Epidermal melanocyte (primary cell): ENCODE results near the gene PWP1.
"Not testable (repeated sequence)": the region's sequence is repeated elsewhere in the genome, so short reads cannot be mapped to it uniquely, and the experiment has no call there.

Source experiments
- DNase-seq: peaks from one replicate; pipeline ENCODE4 v3.0.0; 2011; ENCODE audit warnings: low spot score; ENCODE audit not compliant: insufficient read length

Gene PWP1

DNA sequence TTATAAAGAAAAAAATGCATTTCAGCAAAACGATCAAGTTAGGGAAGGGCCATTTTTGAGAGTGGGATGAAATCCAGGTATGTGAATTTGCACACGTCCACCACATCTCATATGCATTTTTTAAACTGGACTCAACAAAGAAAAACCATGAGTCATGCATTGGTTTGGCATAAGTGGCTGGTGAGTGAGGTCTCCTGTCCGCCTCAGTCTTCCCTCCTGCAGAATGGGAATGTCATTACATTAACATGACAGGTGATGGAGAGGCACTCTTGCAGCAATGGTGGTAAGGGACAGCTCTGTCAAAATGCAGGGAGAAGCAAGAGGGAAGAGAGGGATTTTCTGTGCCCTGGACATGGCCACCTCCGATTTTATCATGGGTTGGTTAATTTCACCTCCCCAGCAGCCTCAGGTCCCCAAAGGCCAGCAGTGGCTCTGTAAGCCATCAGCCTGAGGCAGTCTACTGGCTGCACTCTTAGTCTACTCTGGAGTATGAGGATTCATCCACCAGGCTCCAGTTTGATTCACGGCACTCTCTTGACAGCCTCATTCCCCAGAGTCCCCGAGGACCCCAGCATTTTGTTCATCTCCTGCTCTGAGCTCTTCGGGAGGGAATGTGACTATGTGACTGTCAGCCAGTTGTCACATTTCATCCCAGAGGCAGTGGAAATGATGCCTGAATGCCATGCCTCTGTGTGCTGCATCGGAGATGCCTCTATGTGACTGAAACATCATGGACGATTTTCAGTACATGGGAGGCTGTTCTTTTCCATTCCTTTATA, 17.1 kb upstream of the PWP1 start:
- DNase-seq = no peak

DNA sequence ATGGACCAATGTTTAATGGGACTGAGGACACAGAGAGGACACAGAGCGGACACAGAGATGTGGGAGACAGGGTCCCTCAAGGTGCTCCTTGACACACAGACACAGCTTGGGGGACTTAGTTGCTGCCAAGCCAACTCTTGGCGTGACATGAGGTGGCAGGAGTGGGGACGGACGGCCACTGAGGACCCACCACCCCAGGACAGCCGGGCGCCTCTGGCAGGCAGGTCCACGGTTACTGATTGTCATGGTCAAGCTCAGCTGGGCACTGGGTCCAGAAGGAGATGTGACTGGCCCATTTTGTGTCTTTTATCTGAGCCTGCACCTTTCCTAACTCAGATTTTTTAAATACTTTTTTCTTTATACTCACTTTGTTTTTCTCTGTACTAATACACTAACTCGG, 15.7 kb upstream of the PWP1 start:
- DNase-seq = no peak

DNA sequence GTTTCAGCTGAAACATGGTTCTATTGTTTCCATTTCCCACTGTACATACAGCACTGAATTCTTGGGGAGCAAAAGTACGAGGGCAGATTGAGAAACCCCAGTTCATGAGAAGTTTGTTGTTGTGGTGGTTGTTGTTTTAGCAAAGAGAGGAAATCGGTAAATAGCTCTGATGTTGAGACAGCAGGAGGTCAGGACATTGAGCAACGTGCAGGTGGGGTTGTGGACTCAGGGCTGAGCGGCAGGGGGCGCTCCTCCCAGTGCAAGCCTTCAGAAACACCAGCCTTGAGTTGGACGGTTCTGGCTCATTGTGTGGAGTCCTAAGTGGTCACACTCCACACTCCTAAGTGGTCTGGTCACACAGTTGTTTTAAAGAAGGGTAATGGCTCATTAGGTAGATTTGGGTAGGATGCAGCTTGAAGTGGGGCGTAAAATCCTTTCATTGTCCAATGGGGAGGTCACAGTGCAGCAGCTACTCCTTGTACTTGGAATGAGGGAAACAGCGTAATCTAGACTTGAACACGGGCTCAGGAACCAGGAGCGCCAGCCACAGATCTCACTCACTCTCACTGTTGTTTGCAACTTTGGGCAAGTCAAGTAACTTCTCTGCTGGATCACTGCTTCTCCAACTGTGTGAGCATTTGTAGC, 14.5 kb upstream of the PWP1 start:
- no peak for DNase-seq

DNA sequence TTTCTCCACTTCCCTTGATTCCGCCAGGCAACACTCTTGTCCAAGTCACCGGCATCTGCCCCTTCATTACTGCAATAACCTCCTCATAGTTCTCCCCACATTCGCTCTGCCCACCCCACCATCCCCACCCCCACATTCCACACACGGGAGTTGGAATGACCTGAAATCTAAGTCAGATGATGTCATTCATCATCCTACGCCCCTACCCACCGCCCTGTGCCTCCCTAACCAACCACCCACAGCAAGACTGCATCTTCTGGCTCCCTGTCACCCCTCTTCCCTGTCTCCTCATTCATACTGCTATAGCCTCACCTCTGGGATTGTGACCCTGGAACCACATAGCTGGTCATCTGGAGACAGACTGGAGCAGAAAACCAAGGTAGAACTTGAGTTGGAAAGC, 7.9 kb upstream of the PWP1 start:
- DNase-seq = no peak

DNA sequence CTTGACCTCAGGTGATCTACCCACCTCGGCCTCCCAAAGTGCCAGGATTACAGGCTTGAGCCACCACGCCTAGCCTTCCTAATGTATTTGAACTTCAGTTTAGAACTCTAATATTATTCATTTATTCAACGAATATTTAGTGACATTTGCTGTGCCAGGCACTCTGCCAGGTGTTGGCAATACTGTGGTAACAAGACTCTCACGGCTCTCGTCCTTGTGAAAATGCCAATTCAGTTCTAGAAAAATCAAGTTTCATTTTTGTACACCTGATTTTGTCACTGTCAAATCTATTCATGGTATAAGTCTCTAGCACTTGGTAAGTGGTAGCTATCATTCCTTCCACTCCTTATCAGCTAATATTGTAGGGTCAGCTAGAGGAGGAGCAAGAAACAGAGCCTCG, 6.3 kb upstream of the PWP1 start:
- no peak for DNase-seq

DNA sequence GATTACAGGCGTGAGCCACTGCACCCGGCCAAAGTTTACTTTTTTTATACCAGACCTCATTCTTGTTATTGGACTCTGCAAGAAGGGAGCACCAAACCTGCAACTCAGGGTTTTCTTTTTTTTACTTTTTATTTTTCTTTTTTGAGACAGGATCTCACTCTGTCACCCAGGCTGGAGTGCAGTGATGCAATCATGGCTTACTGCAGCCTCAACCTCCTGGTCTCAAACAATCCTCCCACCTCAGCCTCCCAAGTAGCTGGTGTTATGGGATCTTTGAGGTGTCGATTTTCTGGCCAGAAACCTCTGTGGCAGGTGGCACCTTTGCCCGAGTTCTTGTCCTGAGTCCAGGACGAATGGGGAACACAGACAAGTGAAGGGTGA, 4.2 kb upstream of the PWP1 start:
- DNase-seq = no peak

DNA sequence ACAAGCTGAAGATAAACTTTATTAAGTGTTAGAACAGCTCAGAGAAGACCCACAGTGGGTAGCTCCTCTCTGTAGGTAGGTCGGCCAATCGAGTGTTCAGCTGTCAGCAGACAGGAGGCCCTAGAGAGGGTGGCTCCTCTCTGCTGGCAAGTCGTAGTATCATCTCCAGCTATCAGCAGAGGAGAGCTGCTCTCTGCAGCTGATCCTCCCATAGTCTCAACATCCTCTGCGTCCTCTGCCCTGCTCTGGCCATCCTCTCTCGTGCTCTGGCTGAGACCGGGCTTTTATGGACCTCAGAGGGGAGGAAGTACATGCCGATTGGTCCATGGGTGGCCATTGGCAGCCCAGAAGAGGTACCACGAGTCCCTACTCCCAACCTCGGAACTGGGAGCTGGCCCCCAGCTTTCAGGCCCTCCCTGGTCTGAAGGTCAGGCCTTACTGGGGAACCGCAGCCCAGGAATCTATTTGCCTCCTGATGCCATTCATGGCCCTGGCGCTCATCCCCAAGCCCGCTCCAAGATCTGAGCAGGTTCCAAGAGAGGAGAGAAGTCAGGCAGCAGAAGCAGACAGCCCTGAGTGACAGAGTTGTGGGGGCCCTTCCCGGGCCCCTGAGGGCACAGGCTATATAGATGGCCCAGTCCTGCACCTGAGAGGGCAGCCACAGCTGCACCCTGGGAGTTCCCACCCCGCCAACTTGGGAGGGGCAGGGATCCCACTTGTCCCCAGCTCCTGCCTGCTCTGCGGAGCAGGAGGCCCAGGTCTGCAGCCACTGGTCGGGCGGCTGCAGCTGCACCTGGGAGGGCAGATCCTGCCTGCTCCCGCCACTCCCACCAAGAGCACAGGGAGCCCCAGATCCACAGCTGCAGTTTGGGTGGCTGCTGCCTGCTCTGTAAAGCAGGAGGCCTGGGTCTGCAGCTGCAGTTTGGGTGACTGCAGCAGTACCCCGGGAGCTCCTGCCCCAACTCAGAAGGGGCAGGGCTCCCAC, 3.5 kb upstream of the PWP1 start:
- DNase-seq = no peak

DNA sequence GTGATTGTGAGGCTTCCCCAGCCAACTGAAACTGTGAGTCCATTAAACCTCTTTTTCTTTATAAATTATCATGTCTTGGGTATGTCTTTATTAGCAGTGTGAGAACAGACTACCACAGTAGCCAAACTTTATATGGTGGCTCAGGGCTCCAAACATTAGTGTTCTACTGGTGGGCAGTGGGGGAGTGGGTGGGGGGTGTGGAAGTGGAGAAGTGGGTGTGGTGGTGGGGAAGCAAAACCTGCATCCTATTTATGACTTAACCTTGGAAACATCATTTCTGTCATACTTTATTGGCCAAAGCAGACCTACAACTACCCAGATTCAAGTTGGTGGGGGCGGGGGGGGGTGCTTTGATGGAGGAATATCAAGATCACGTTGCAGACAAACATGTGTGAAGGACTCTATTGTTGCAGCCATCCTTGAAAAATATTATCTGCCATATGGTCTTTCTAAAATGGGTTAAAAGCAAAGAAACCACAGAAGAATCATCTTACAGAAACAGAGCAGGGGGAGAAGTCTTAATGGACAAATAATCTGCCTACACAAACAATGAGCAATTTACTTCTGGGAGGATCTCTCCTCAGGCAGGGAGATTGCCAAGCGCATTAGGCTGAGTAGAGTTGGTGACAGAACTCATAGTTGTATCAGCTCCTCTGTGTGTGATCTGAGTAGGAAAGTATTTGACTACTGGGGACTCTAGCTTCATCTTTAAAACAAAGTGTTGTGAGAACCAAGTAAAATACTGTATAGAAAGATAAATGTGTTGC, 1.4 kb upstream of the PWP1 start:
- DNase-seq = no peak

DNA sequence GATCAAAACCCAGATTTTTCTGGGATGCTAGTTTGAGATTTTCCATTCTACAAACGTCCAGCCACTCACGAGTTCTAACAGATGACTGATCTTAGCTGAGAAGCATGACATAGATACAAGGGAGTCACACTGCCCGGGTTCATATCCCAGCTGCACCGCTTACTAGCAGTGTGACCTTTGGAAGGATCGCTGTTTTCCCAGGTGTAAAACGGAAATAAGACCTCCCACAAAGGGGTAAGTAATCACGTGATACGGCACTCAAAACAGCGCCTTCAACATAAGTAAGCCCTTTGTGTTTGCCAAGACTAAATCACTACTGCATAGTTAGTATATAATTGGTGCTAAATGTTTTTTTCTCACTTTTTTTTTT, 624 bp upstream of the PWP1 start:
- no peak for DNase-seq

DNA sequence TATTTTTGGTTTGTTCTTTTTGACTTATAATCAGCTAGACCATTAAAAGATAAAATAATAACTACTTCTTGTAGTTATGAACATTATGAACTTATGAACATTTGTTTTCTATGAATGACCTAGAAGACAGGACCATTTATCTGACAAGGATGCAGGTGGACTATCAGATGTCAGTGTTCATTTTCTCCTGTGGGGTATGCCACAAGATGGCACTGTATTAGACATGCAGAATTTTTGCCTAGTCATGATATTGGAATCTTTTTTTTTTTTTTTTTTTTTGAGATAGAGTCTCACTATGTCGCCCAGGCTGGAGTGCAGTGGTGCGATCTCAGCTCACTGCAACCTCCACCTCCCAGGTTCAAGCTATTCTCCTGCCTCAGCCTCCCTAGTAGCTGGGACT, 10.2 kb downstream of the PWP1 start:
- not testable (repeated sequence) for DNase-seq

DNA sequence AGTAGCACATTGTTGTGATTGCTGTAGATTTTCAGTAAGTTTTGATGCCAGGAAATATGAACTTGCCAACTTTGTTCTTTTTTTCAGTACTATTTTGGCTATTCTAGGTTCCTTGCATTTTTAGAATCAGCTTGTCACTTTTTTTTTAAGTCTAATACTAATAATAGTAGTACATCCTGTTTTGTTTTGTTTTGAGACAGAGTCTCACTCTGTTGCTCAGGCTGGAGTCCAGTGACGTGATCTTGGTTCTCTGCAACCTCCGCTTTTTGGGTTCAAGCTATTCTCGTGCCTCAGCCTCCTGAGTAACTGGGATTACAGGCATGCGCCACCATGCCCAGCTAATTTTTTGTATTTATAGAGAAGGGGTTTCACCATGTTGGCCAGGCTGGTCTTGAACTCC, 16.5 kb downstream of the PWP1 start:
- no peak for DNase-seq

DNA sequence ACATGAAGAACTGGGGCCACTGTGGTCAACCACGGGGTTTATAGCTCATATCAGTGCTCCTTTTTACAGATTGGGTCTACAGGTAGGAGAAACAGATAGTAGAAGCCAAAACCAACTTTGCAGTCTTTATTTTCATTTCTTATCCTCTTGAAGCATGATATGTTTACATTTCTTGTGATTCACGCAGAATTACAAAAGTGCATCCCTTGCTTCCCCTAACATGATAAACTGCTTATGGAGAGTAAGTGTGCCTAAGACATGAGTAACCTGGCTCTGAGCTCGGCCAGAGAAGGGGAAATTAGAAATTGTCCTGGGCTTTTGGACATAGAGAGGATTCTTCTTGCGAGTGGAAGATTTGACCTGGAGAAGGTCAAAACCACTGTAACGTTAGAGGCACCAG, 18.4 kb downstream of the PWP1 start:
- no peak for DNase-seq

DNA sequence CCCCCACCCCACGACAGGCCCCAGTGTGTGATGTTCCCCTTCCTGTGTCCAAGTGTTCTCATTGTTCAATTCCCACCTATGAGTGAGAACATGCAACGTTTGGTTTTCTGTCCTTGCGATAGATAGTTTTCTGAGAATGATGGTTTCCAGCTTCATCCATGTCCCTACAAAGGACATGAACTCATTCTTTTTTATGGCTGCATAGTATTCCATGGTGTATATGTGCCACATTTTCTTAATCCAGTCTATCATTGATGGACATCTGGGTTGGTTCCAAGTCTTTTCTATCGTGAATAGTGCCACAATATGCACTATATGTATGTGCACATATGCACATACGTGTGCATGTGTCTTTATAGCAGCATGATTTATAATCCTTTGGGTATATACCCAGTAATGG, 19.9 kb downstream of the PWP1 start:
- DNase-seq = not testable (repeated sequence)

DNA sequence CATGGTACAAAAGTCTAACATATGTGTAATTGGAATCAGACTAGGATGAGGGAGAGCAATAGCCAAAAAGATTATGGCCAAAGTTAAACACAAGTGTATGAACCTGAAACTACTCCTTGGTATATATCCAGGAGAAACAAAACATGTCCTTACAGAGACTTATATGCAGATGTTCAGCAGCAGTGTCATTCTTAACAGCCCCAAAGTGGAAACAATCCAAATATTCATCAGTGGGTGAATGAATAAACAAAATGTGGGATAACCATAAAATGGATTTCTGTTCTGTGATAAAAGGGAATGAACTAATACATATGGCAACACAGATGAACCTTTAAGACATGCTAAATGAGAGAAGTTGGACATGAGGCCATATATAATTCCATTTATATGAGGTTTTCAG, 30.2 kb downstream of the PWP1 start:
- no peak for DNase-seq

DNA sequence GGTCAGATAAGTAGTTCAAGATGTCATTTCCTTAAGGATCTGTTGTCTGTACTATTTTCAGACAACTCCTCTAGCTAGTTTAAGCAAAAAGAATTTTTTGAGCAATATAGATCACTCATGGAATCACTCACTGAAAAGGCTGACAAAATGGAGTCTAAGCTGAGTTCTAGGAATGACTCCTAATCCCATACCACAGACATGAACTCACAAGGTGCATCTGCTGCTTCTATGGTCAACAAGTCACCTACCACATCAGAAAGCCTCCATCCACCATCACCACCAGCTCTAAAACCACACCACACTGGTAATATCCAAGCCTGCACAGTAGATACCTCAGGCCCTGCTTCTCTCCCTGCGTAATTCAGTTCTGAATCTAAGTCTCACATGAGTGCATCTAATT, 33.0 kb downstream of the PWP1 start:
- DNase-seq = no peak

DNA sequence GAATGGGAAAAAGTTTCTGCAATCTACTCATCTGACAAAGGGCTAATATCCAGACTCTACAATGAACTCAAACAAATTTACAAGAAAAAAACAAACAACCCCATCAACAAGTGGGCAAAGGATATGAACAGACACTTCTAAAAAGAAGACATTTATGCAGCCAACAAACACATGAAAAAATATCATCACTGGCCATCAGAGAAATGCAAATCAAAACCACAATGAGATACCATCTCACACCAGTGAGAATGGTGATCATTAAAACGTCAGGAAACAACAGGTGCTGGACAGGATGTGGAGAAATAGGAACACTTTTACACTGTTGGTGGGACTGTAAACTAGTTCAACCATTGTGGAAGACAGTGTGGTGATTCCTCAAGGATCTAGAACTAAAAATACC, 41.7 kb downstream of the PWP1 start:
- DNase-seq = not testable (repeated sequence)

DNA sequence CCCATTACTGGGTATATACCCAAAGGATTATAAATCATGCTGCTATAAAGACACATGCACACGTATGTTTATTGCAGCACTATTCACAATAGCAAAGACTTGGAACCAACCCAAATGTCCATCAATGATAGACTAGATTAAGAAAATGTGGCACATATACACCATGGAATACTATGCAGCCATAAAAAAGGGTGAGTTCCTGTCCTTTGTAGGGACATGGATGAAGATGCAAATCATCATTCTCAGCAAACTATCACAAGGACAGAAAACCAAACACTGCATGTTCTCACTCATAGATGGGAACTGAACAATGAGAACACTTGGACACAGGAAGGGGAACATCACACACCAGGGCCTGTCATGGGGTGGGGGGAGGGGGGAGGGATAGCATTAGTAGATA, 42.1 kb downstream of the PWP1 start:
- DNase-seq = not testable (repeated sequence)

DNA sequence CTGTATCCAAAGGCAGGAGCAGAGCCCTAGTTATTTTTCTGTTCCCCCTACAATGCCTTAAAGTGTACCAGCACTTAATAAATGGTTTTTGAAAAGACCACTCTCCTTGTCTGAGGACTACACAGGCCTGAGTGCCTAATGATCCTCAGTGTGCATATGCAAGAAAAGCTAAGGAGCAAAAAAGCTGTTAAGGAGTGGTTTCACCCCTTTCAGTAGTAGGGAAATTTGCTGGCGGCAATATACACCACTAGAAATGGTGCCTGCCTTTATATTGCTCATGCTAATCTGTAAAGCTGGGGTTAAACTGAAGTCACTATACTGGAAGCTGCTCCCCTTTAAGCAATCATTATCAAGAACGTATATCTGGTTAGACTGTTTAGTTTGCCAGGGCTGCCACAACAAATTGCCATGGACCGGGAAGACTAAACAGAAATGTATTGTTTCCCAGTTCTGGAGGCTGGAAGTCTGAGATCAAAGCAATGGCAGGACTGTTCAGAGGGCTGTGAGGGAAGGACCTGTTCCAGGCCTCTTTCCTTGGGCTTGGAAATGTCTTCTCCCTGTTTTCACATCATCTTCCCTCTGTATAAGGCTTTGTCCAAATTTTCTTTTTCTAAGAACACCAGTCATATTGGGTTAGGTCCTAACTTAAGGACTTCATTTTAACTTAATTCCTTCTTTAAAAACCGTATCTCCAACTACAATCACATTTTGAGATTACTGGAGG, 45.2 kb downstream of the PWP1 start:
- DNase-seq = no peak

DNA sequence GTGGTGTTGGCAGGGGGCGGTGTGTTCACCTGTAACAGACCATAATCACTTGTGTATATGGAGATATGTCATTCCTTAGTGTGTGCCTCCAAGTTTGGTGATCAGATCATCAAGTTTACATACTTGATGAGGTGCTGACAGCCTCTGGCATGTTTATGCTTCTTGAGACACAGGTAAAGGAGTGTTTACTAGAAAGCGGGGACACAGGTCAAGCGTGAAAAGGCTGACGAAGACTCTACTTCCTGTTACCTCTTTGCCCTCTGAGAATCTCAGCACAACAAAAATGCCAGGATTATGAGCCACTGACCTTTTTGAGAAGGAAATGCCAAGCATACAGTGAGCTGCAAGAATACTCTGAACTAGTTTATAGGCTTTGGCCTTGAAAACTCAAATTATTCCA, 45.8 kb downstream of the PWP1 start:
- no peak for DNase-seq

DNA sequence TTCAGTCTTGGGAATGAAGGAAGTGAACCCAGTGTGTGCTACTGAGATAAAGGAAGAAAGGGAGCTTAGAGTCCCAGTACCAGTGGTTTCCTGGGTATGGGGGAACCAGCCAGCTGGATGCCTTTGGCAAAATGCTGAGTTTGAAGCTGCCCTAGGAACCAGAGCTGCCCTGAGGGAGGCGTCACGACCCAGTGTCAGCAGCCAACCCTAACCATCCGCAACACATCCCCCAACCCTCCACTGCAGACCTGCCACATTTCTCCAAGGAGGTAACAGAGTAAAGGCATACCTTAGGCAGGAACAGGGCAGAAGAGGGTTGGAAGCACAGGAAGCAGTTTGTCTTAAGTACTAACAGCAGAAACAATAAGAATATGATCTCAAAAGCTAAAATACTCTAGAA, 46.8 kb downstream of the PWP1 start:
- DNase-seq = no peak

DNA sequence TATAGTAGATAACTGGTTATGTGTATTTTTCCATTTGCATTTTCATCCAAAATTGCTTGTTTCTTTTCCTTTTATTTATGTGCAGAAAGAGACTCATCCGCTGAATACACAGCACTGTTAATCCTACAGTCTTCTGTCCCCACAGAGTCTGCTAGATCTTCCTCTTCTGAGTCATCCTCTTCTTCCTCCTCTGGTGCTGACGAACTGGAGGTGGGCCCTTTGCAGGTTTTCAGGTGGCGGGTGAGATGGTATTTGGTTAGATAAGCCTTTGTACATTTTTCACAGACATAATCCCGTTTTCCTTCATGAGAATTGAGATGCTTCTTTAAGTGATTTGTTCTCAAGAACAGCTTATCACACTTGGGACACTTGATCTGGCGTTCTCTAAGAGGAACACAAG, 48.5 kb downstream of the PWP1 start:
- no peak for DNase-seq
